Measurements from ENCODE around the gene RAB11B. TPM values are rescaled to one million over a fixed set of nuclear protein-coding genes. Genes with fewer than 3 reads are reported as not detected.
"Not testable (repeated sequence)": the region's sequence is repeated elsewhere in the genome, so short reads cannot be mapped to it uniquely, and the experiment has no call there.

The RAB11B gene
- total RNA-seq, 2 donors from 2014 or later: 83.1 to 86.9 TPM

DNA sequence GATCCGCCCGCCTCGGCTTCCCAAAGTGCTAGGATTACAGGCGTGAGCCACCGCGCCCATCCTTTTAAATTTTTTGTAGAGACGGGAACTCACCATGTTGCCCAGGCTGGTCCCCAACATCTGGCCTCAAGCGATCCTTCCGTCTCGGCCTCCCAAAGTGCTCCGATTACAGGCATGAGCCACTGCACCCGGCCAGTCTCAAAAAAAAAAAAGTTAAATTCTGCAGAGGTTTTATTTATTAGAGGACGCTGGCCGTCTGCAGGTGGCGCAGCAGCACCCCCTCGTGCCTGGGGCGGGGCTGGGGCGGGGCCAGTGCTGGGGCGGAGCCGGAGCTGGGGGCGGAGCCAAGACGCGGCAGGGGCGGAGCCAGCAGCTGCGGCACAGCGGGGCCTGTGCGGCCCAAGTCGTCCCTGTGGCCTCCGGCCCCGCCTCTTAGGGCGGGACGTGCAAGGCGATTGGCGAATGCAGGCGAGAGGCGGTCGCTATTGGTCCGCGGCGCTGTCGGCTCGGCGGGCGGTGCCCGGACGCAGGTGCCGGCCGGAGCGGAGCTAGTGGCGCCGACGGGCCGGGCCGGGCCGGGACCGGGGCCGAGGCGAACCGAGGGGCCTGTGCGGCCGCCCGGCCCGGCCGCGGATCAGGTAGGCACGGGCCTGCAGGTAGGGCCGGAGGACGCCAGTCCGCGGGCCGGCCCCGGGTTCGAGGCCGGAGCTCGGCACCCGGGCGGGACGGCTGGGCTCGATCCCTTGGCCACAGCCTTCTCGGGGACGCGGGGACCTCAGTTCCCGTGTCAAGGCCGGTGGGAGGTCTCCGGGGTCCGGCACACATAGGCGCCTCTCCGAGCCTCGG lies 22.8 kb downstream of the RAB11B start, which contains the start of gene MARCHF2:
Gene MARCHF2 (plus strand): TSS at position 523 of the 846 bp plus-strand sequence. CDS start 8,536 bp downstream, outside the sequence.
- peak; percentile 99 for DNase-seq (ENCODE audit: low spot score)
- intact Hi-C loops (cut with DNase I): loop anchor here in 1 of 2 donors (5.0 kb wide), 1 partner anchor 99 kb away; the partner anchor contains the start of gene ZNF414

DNA sequence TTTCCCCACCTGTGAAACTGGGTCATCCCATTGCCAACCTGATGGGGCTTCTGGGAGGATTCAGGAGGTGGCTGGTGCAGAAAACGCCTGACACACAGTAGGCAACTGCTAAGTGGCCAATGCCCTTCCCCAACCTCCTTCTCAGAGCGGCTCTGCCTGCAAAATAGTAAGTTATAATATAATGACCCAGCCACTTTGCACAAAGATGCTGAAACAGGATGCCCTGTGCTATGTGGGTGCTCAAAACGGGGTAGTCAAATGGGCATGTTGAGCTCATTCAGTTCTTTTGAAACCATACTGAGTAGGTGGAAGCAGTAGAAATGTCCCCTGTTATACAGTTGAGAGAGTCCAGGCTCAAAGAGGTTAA lies 23.5 kb downstream of the RAB11B start:
- intact Hi-C loops (cut with DNase I): loop anchor here in 1 of 2 donors (5.0 kb wide), 1 partner anchor 99 kb away; the partner anchor contains the start of gene ZNF414
- no peak for DNase-seq (ENCODE audit: low spot score)

DNA sequence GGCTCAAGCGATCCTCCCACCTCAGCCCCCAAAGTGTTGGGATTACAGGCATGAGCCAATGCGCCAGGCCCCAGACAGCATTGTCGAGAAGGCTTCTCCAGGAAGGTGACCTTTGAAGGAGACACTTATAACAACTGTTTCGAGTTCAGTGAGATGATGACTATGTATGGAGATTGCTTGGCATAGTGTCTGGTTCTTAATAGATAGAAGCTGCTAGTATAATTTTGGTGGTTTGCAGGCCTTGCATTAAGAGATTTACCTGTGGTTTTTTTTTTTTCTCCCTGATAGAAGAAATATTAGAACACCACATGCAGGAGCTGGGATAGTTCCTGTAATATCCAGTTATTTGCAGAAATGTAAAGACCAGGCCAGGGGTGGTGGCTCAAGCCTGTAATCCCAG lies 26.6 kb downstream of the RAB11B start:
- intact Hi-C loops (cut with DNase I): no loop called here
- DNase-seq (ENCODE audit: low spot score): no peak

DNA sequence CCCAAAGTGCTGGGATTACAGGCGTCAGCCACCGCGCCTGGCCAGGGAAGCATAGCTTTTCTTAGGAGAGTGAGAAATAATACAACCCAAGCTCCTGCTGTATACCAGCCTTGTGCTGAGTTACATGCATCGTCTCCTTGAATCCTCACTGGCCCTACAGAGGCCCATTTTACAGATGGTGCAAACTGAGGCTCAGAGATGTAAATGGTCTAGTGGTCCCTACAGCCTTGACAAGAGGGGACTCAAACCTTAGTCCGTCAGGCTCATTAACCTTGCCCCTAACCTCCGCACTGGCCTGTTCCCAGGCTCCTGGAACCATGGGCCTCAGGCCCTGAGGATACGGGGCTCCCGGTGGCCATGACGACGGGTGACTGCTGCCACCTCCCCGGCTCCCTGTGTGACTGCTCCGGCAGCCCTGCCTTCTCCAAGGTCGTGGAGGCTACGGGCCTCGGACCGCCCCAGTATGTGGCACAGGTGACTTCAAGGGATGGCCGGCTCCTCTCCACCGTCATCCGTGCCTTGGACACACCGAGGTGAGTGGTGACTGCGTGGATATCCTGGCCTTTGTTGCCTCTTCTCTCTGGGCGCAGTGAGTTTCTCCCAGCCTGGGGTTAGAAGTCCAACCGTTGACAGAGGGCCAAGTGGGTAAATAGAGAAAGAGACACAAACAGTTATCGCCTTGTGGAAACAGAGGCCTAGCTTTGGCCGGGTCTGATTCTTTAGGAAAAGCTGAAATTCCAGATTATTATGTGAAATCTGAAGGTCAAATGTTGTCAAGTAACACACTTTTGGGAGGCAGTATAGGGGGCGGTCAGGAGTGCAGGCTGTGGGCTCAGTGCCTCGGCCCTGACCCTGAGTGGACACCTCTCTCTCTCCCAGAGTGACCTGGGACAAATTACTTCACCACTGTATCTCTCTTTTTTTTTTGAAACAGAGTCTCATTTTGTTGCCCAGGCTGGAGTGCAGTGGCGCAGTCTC lies 31.6 kb downstream of the RAB11B start:
- DNase-seq (ENCODE audit: low spot score): no peak
- intact Hi-C loops (cut with DNase I): loop anchor here in 1 of 2 donors (10.0 kb wide), 1 partner anchor 83 kb away; the partner anchor contains the start of gene PRAM1

DNA sequence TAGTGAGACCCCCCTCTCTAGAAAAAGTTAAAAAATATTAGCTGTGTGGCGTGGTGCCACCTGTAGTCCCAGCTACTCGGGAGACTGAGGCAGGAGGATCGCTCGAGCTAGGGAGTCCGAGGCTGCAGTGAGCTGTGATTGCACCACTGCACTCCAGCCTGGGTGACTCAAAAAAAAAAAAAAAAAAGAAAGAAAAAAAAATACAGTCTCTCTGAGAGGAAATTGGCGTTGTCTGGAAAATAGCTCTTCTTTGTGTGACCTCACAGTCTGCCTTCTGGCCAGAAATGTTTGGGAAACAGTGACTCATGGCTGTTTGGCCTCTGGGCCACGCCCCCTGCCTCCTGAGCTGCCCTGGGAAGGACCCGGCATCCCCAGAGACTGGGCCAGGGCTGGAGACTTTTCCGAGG lies 33.7 kb downstream of the RAB11B start:
- DNase-seq (ENCODE audit: low spot score): peak; percentile 97

DNA sequence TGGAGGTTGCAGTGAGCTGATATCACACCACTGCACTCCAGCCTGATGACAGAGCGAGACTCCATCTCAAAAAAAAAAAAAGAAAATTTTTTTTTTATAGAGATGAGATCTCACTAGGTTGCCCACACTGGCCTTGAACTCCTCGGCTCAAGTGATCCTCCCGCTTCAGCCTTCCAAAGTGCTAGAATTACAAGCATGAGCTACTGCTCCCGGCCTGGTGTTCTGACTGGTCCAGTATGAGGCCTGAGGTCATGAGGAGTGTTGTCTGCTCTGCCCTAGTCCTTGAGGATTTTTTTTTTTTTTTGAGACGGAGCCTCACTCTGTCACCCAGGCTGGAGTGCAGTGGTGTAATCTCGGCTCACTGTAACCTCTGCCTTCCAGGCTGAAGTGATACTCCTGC lies 35.2 kb downstream of the RAB11B start:
- not testable (repeated sequence) for DNase-seq (ENCODE audit: low spot score)
- intact Hi-C loops (cut with DNase I): loop anchor here in 1 of 2 donors (10.0 kb wide), 1 partner anchor 79 kb away; the partner anchor contains the start of gene PRAM1

More for the DNA sequence above, 33.7 kb downstream of the RAB11B start:
- intact Hi-C loops (cut with DNase I): loop anchor here in 1 of 2 donors (10.0 kb wide), 1 partner anchor 81 kb away; the partner anchor contains the start of gene PRAM1

DNA sequence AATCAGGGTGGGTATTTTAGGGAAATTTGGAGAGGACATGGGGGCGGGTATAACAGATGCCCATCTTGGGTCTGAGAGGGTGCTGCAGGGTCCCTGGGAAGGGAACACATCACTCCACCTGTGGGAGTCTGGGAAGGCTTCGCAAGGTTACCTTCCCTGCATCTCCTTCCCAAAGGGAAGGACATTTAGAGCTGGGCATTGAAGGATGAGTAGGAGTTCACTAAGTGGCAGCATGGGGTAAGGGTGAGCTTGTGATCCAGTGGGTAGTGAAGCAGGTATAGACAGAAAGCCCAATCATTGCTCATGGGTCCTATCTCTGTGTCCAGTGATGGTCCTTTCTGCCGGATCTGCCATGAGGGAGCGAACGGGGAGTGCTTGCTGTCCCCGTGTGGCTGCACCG lies 36.1 kb downstream of the RAB11B start:
- no peak for DNase-seq (ENCODE audit: low spot score)
- intact Hi-C loops (cut with DNase I): loop anchor here in 1 of 2 donors (10.0 kb wide), 1 partner anchor 79 kb away; the partner anchor contains the start of gene PRAM1

DNA sequence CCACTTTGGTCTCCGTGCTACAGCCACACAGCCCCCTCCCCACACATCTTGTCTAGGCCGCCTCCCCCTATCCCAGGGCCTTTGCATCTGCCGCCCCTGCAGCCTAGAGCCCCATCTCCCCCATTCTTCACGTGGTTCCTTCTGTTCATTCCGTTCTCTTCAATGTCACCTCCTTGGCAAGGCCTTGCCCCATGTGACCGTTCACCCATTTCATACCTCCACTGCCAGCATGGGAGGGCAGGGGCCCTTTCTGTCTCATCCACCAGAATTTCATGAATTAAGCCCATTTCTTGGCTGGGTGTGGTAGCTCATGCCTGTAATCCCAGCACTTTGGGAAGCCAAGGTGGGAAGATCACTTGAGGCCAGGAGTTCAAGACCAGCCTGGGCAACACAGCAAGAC lies 38.9 kb downstream of the RAB11B start:
- DNase-seq (ENCODE audit: low spot score): no peak
- intact Hi-C loops (cut with DNase I): loop anchor here in 1 of 2 donors (10.0 kb wide), 1 partner anchor 76 kb away; the partner anchor contains the start of gene PRAM1

DNA sequence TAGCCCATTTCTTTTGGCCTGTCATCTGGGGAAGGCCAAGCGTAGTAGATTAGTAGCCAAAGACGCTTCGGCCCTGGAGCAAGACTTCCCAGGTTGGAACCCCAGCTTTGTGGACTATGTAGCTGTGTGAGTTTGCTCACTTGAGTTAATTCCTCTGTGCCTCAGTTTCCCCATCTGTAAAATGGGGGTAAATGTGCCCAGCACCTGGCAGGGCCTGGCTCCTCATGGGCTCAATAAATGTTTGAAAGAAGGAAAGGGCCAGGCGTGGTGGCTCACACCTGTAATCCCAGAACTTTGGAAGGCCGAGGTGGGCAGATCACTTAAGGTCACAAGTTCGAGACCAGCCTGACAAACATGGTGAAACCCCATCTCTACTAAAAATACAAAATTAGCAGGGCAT lies 39.7 kb downstream of the RAB11B start:
- intact Hi-C loops (cut with DNase I): loop anchor here in 1 of 2 donors (10.0 kb wide), 1 partner anchor 75 kb away; the partner anchor contains the start of gene PRAM1
- DNase-seq (ENCODE audit: low spot score): no peak

DNA sequence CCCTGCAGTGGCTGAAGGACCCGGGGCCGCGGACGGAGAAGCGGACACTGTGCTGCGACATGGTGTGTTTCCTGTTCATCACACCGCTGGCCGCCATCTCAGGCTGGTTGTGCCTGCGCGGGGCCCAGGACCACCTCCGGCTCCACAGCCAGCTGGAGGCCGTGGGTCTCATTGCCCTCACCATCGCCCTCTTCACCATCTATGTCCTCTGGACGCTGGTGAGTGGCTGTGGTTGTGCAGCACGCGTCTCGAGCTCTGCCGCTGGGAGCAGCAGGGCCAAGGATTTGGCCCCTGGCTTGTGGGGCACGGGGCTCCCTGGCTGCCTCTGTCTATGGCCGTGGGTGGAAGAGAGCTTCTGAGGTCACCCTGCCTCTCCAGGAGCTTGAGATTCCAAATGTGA lies 40.5 kb downstream of the RAB11B start:
- no peak for DNase-seq (ENCODE audit: low spot score)
- intact Hi-C loops (cut with DNase I): no loop called here

DNA sequence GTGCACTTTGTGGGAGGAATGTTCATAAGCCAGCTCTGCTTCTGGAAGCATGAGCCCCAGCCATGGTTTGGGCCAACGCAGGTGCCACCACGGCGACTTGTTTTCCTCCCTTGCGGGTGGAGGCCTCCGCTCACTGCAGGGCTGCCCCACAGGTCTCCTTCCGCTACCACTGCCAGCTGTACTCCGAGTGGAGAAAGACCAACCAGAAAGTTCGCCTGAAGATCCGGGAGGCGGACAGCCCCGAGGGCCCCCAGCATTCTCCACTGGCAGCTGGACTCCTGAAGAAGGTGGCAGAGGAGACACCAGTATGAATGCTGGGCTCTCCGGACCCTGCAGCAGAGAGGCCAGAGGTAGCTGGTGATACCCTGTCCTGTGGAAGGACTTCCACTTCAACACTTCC lies 48.1 kb downstream of the RAB11B start:
- intact Hi-C loops (cut with DNase I): no loop called here
- DNase-seq (ENCODE audit: low spot score): peak; percentile 68

DNA sequence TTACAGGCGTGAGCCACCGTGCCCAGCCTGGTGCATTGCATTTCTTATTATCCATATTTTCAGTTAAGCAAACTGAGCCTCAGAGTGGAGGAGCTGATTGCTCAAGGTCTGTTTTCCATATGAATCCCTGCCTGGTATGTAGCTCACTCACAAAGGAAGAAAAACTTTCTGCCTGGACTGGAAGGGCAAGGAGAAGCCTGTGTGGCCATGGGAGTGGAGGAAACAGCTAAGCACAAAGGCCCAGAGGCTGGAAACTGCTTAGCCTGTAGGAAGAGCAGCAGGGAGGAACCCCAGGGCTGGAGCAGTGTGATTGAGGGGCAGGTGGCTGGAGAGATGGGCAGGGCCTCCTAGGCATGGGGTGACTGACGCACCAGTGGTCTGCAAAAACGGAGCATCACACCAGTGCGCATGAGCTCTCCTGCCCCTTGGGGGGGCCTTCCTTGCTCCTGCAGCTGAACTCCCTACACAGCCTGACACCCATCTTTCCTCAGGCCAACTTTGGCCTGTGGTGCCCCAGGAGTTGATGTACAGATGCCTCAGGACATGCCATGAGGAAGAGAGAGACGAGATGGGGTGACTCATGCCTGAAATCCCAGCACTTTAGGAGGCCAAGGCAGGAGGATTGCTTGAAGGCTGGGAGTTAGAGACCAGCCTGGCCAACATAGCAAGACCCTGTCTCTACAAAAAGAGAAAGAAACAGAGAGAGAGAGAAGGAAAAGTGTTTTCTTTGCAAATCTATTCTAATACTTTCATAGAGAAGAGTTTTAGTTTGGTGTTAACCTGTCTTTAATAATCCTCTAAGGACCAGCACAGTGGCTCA lies 51.8 kb downstream of the RAB11B start:
- peak; percentile 72 for DNase-seq (ENCODE audit: low spot score)
- intact Hi-C loops (cut with DNase I): no loop called here

DNA sequence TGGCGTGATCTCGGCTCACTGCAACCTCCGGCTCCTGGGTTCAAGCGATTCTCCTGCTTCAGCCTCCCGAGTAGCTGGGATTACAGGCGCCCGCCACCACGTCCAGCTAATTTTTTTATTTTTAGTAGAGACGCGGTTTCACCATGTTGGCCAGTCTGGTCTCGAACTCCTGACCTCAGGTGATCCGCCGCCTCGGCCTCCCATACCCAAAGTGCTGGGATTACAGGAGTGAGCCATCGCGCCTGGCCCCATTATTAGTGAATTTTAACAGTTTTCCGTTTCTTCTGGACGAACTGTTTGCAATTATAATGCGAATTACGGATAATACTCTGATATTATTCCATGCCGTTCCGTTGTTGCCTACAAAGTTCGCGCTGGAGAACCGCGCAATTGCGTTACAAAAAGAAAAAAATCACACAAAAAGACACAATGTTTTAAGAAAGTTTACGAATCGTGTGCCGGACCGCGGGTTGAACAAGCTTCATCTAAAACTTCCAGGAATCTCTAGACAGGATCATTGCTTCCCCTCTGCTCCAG lies 54.0 kb downstream of the RAB11B start:
- intact Hi-C loops (cut with DNase I): not testable (repeated sequence)
- peak; percentile 76 for DNase-seq (ENCODE audit: low spot score)

DNA sequence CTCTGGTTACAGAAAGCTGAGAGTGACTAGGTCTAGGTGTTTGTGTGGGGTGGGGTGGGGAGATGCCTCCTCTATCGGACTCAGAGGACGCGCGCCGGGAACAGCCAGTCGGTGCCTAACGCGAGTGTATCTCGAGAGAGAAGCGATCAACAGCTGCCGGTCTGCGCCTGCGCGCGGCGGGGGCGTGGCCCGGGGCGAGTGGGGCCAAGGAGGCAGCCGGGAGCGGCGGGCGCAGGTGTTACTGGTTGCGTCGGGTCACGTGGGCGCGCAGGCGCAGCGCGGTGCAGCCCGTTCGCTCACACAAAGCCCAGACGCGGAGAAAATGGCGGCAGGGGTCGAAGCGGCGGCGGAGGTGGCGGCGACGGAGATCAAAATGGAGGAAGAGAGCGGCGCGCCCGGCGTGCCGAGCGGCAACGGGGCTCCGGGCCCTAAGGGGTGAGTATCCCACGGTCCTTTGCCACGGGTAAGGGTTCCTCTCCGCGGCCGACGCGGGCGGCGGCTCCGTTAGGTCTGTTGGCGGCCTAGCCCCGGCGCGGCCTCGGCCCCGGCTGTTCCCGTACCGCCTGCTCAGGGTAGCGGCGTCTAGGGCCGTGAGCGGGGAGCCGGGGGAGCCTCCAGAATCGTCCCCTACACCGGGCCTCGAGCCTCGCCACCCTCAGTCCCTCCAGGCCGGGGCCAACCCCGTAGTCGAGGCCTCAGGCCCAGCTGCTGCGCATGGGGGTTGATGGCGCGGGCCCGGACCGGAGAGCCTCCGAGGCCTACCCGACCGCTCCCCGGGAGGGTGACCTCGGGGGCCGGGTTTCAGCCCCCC lies 54.7 kb downstream of the RAB11B start, which contains the start of gene HNRNPM:
Gene HNRNPM (plus strand): TSS at position 299 of the 811 bp plus-strand sequence. CDS start 24 bp downstream, at position 323.
- intact Hi-C loops (cut with DNase I): no loop called here
- DNase-seq (ENCODE audit: low spot score): peak; percentile 100

DNA sequence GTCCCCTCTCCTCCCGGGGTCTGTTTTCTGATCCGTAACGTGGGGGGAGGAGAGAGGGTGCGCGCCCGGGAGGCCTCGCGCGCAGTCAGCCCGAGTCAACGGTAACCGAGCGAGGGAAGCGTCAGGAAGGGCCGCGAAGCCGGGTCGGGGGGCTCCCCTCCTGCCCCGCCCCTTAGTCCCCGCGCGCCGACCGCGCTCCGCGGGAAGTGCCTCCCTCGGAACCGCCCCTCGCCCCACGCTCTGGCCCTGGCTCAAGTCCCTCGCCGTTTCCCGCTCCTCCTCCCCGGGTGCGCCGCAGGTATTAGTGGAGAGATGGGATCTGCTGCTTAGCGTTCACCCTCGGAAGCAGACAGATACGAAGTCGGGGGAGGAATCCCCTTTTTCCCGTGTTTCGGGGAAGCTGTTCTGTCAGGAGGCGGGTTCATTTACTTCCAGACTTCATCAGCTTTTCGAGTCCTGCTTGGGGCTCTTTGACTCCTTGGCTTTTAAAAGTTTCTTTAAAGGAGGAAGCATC lies 55.4 kb downstream of the RAB11B start:
- intact Hi-C loops (cut with DNase I): no loop called here
- peak; percentile 91 for DNase-seq (ENCODE audit: low spot score)

DNA sequence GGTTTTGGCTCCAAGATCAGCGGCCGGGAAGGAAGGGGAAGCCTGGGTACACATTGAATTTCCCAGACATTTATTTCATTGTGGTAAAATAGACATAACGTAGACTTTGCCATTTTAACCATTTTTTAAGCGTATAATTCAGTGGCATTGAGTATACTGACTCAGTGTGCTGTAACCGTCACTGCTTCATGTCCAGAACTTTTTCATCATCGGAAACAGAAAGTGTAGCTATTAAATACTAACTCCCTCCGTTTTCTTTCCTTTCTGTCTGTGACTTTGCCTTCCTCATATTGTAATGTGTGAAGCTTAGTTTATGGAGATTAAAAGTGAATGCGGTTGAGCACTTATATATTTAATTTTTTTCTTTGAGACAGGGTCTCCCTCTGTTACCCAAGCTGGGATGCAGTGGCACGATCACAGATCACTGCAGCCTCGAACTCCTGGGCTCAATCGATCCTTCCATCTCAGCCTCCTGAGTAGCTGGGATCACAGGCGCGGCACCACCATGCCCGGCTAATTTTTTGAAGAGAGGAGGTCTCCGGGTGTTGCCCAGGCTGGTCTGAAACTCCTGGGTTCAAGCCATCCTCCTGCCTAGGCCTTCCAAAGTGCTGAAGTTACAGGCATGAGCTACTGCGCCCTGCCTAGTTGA lies 56.0 kb downstream of the RAB11B start:
- intact Hi-C loops (cut with DNase I): no loop called here
- peak; percentile 41 for DNase-seq (ENCODE audit: low spot score)
